ENCODE data around the gene GARIN5B. TPM values are rescaled to one million over a fixed set of nuclear protein-coding genes. Genes with fewer than 3 reads are reported as not detected.

The GARIN5B gene
- total and polyA plus RNA-seq, 2 of the 13 experiments (the other 11 are each of a cell fraction or from before 2014, with no cell fraction given), result not detected

DNA sequence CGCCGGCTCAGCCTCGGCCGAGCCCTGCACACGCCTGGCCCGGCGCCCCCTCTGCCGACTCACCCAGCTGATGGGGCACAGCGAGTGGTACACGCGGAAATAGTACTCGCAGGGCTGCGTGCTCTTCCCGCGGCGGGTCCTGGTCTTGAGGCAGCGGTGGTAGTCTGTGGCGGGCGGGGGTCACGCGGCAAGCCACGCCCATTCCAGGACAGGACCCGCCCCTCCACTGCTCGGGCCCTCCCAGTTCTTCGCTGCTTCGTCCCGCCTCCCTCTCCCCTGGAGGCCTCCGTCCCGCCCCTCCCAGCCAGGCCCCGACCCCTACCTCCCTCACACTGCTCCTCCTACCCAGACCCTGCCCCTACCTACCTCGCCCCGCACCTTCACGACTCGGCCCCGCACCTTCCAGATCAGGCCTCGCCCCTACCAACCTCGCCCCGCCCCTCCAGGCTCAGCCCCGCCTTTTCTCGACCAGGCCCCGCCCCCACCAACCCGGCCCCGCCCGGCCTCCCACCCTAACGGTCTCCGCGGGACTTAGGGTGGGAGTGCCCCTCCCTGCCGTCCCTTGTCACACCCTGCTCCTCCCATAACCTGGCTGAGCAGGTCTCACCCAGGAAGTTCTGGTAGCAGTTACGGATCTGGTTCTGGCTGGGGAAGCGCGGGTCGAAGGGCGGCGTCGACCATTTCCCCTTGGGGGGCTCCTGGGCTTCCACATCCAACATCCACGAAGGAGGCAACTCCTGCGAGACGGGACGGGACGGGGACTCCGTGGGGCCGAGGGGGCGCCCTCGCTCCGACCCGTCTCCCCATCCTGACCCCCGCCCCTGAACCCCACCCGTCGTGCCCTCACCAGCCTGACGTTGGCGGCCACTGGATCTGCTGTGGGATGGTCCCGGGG is 9.0 kb downstream of the GARIN5B start:
- Histone ChIP-seq H3K9me3 (ENCODE audit: low read length) (no peaks in the 10 kb centered on the region), H3K27ac (ENCODE audit: extremely low read length, insufficient read depth, low read length) (no peak overlapping the region), H3K36me3 (replicated peaks in 1 of 2; ENCODE audit: control insufficient read depth in 1 of 2, insufficient read depth in 2 of 2, low read length in 2 of 2) (no peaks in the 10 kb centered on the region), H3K9ac (ENCODE audit: insufficient read depth, low read depth, low read length) (0 out of 2 replicates have a peak overlapping the region, but pooled peaks have one; percentile 29), H3K27me3 (ENCODE audit: control insufficient read depth in 1 of 2, insufficient read depth in 2 of 2, low read length in 2 of 2) (peaks cover 10 to 62% of the 10 kb centered on the region in 2 experiments; a peak in 4 of 5 replicates), H3K4me1 (ENCODE audit: insufficient read depth, low read length) (peaks cover 19% of the 10 kb centered on the region), H3K4me3 (replicated peaks in 1 of 3; ENCODE audit: insufficient read depth in 1 of 3, low read depth in 2 of 3, low read length in 3 of 3) (peak overlapping the region; percentile 30 to 74 (median 65)), H4K20me1 (ENCODE audit: insufficient read depth, low read length) (0 out of 2 replicates have a peak, but pooled peaks cover 4% of the 10 kb centered on the region), H3K79me2 (ENCODE audit: insufficient read depth, low read length) (no peaks in the 10 kb centered on the region), H3K4me2 (ENCODE audit: low read depth, low read length) (peak overlapping the region; percentile 88), H2AFZ (ENCODE audit: low read length) (no peak overlapping the region)
- ChIA-PET CTCF (ENCODE audit: low intra/inter-chr PET ratio, low total read pairs) (no interaction called here), POLR2A (interaction anchor here (1.8 kb wide), 1 partner anchor 15 kb away, joined by 4 read pairs; the partner anchor contains the start of gene KMT5C)
- in situ Hi-C loops (cut with HindIII; ENCODE audit: extremely low pct_ligation_motif_present, low pct_unique_long_range_greater_than_20kb) (no loop called here), intact Hi-C loops (cut with micrococcal nuclease; ENCODE audit: unreplicated experiment) (no loop called here)
- BruUV-seq (replicated peaks), result no TSS peak
- ATAC-seq, result peak; percentile 75
- FAIRE-seq, result no peak
- under 1% methylated on average over 27 of the region's 72 CpGs for WGBS (ENCODE audit: low lambda C conversion rate)
- no peak for DNase-seq (ENCODE audit: low spot score)
- TF ChIP-seq ZFX (CRISPR knock-in tag; IDR thresholded peaks at IDR 0.05; ENCODE audit: low read depth) (peak; percentile 22; the same call in 1 of the 2 replicates), ZNF766 (CRISPR knock-in tag; IDR thresholded peaks at IDR 0.05; ENCODE audit: borderline replicate concordance) (no peak), ZNF550 (CRISPR knock-in tag; IDR thresholded peaks at IDR 0.05; ENCODE audit: borderline replicate concordance) (no peak), BCL6 (CRISPR knock-in tag; IDR thresholded peaks at IDR 0.05) (no peak), YY1 (IDR thresholded peaks at IDR 0.05; ENCODE audit: insufficient read depth, insufficient replicate concordance, low read depth, low read length) (no peak), FOXA1 (IDR thresholded peaks at IDR 0.05) (no peak), FOXA1 (CRISPR knock-in tag; IDR thresholded peaks at IDR 0.05) (no peak), STAT5B (CRISPR knock-in tag; IDR thresholded peaks at IDR 0.05) (no peak), MZF1 (CRISPR knock-in tag; IDR thresholded peaks at IDR 0.05; ENCODE audit: borderline replicate concordance) (no peak)
- TF ChIP-seq, protein P1, sequence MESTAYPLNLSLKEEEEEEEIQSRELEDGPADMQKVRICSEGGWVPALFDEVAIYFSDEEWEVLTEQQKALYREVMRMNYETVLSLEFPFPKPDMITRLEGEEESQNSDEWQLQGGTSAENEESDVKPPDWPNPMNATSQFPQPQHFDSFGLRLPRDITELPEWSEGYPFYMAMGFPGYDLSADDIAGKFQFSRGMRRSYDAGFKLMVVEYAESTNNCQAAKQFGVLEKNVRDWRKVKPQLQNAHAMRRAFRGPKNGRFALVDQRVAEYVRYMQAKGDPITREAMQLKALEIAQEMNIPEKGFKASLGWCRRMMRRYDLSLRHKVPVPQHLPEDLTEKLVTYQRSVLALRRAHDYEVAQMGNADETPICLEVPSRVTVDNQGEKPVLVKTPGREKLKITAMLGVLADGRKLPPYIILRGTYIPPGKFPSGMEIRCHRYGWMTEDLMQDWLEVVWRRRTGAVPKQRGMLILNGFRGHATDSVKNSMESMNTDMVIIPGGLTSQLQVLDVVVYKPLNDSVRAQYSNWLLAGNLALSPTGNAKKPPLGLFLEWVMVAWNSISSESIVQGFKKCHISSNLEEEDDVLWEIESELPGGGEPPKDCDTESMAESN (CRISPR knock-in tag; conservative IDR thresholded peaks at IDR 0.05), result no peak
- TF ChIP-seq, protein P2, sequence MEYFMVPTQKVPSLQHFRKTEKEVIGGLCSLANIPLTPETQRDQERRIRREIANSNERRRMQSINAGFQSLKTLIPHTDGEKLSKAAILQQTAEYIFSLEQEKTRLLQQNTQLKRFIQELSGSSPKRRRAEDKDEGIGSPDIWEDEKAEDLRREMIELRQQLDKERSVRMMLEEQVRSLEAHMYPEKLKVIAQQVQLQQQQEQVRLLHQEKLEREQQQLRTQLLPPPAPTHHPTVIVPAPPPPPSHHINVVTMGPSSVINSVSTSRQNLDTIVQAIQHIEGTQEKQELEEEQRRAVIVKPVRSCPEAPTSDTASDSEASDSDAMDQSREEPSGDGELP (IDR thresholded peaks at IDR 0.05; ENCODE audit: borderline replicate concordance, low read depth), result 0 out of 2 replicates have a peak, but pooled peaks have one; percentile 21
- TF ChIP-seq, protein P3, sequence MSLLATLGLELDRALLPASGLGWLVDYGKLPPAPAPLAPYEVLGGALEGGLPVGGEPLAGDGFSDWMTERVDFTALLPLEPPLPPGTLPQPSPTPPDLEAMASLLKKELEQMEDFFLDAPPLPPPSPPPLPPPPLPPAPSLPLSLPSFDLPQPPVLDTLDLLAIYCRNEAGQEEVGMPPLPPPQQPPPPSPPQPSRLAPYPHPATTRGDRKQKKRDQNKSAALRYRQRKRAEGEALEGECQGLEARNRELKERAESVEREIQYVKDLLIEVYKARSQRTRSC (CRISPR knock-in tag; IDR thresholded peaks at IDR 0.05; ENCODE audit: low read depth), result no peak
- TF ChIP-seq, protein P4, sequence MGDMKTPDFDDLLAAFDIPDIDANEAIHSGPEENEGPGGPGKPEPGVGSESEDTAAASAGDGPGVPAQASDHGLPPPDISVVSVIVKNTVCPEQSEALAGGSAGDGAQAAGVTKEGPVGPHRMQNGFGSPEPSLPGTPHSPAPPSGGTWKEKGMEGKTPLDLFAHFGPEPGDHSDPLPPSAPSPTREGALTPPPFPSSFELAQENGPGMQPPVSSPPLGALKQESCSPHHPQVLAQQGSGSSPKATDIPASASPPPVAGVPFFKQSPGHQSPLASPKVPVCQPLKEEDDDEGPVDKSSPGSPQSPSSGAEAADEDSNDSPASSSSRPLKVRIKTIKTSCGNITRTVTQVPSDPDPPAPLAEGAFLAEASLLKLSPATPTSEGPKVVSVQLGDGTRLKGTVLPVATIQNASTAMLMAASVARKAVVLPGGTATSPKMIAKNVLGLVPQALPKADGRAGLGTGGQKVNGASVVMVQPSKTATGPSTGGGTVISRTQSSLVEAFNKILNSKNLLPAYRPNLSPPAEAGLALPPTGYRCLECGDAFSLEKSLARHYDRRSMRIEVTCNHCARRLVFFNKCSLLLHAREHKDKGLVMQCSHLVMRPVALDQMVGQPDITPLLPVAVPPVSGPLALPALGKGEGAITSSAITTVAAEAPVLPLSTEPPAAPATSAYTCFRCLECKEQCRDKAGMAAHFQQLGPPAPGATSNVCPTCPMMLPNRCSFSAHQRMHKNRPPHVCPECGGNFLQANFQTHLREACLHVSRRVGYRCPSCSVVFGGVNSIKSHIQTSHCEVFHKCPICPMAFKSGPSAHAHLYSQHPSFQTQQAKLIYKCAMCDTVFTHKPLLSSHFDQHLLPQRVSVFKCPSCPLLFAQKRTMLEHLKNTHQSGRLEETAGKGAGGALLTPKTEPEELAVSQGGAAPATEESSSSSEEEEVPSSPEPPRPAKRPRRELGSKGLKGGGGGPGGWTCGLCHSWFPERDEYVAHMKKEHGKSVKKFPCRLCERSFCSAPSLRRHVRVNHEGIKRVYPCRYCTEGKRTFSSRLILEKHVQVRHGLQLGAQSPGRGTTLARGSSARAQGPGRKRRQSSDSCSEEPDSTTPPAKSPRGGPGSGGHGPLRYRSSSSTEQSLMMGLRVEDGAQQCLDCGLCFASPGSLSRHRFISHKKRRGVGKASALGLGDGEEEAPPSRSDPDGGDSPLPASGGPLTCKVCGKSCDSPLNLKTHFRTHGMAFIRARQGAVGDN (CRISPR knock-in tag; IDR thresholded peaks at IDR 0.05), result peak; percentile 45
